Ramos (cell line): ENCODE results near the gene THADA.

Source experiments
- in situ Hi-C: fragments of 300-500 bp; cut with MboI; formaldehyde crosslinking; loops from one replicate; pipeline ENCODE4 v1.14.3; 2022; ENCODE audit warnings: low sequenced_read_pairs; ENCODE audit not compliant: unreplicated experiment

Gene THADA

GRCh38 chr2:43238813-43239212, 357.0 kb downstream of the THADA start:
- in situ Hi-C loops: loop anchor here (10.0 kb wide), 1 partner anchor 284 kb away; no protein-coding TSS in a partner anchor

GRCh38 chr2:43238176-43238575, 357.7 kb downstream of the THADA start:
- in situ Hi-C loops: loop anchor here (10.0 kb wide), 1 partner anchor 283 kb away; no protein-coding TSS in a partner anchor

GRCh38 chr2:43233218-43234212, 362.3 kb downstream of the THADA start:
- in situ Hi-C loops: loop anchor here (5.0 to 10.0 kb wide), 3 partner anchors 106 to 279 kb away; no protein-coding TSS in a partner anchor

DNA sequence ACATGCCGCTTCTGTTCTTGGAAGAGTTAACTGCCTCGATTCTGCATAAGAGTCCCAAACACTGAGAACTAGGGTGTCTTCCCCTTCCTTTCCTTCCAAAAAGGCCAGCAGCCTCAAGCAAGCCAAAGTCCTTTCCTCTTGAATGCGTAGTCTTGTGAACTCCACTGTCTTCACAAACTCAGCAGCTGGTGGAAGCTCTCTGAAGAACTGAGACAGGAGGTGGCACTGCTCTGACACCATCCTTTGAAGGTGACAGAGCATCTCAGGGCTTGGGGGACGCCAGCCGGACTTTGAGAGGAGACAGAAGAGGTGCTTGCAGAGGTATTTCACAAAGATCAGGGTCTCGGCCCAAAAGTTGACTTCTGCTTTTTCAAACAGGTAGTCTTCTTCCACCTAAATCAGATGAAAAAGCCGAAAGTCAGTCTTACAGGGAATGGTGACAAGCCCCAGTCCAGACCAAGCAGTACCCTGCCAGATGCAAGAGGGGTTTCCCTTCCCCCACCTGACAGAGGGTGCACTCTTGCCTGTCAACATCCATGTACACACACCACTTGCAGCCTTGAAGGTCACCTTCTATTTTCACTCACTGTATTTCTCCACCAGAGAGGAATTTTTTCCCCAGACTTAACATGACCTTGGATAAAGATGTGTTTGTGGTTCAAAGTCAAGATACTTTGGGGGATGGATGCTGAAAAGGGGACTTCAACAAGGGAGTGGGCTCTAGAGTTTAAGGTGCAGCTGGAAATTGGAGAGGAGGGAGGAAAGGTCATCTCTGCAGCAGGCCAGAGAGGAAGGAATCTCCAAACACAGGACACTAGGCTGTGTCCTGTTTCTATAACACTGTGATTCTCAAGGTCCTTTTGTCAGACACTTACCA, 364.6 kb downstream of the THADA start:
- in situ Hi-C loops: loop anchor here (5.0 to 10.0 kb wide), 3 partner anchors 104 to 276 kb away; no protein-coding TSS in a partner anchor

DNA sequence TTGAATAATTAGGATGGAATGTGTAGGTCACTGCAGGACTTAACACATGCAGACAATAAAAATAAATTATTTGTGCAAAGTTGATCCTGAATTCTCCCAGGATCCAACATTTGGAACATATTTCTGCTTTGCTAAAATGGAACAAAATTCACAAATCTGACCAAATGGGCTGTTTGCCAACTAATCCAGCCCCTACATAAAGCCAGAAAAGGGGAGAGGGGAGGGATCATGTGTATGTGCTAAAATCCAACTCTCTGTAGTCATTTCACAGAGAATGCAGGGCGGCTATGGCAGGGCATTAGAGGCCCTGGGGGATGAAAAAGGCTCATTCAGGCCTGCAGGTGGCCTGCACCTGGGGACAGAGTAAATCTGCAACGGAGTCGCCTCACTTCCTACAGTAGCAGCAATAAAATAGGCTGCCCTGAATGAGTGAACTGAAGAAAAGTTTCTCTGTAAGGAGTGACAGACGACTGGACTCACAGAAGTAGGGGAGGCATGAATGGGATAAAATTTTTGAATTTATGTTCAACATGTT, 365.4 kb downstream of the THADA start:
- in situ Hi-C loops: loop anchor here (5.0 to 10.0 kb wide), 3 partner anchors 103 to 276 kb away; no protein-coding TSS in a partner anchor

GRCh38 chr2:43228756-43229659, 366.8 kb downstream of the THADA start:
- in situ Hi-C loops: no loop called here

GRCh38 chr2:43228321-43228751, 367.5 kb downstream of the THADA start:
- in situ Hi-C loops: no loop called here

DNA sequence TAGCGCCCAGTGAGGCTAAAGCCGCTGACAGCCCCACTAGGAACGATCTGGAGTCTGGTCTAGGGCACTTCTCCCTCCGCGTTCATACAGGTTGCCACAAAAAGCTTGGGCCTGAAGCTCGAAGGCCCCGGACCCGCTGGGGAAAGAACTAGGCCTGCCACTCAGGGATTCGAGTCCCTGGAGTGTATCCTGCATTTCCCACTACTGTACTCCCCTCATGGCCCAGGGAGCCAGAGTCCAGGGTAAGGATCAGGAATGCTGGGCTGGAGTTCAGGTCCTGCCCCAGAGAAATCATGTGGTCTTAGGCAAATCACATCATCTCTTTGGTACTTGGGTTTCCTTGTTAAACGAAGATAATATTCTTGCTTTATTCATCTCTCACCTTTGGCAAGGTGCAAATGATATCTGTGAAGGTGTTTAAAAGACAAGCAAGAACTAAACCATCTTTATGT, 368.0 kb downstream of the THADA start:
- in situ Hi-C loops: no loop called here

DNA sequence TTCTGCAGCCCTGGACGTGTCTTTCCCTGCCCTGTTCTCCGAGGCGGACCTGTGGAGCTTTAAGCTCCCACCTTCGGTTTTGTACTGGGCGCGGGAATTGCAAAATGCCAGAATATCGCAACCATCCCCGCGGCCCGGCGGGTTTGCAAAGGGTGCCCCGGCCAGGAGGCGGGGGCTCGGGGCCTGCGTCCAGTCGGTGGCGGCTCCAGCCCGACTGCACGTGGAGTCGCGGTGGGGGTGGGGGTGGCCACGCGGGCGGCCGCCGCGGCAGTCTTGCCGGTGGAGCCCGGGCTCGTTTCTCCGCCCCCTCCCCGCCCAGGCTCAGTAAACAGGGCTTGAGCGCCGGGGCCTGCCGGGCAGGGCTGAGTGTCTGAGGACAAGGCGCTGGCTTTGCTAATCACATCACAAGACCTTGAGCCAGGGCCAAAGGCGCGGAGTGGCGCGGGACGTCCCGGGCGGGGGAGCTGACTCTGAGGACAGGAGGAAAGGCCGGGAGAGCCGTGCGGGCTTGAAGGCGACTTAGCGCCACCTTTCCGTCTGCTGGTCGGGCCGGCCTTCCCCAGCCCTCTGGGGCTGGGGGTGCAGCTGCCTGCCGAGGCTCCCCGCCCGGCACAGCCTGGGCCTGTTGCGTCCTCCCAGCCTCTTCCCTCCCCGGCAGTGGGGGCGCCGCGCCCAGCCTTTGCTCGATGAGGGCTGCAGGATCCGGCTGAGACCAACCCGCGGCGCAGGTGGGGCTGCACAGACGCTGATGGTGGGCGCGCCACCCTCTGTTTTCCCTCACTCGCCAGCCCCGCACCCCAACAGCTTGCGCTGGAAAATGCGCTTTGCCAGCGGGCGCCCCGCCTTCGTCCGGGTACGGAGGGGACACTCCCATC, 368.6 kb downstream of the THADA start:
- in situ Hi-C loops: no loop called here

DNA sequence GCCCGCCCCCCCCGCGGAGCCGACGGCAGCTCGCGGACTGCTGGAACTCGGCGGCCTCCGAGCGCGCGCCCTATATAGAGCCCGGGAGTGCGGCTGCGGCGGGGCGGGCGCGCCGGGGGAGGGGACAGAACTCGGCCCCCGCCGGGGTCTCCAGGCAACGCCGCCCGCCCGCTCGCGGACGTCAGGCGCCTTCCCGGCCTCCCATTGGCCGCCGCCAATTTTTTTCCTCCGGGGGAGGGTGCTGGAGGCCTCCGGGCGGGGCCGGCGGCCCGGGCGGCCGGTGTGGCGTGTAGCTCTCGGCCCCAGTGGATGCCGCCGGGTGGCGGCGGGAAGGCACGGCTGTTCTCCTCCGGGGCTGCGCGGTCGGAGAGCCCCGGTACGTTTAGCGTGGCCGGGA, 369.3 kb downstream of the THADA start, which contains the start of gene ZFP36L2:
ZFP36L2 (minus strand) TSS at position 49 of the 397 bp plus-strand sequence. CDS start 291 bp downstream, outside the sequence.
- in situ Hi-C loops: no loop called here

DNA sequence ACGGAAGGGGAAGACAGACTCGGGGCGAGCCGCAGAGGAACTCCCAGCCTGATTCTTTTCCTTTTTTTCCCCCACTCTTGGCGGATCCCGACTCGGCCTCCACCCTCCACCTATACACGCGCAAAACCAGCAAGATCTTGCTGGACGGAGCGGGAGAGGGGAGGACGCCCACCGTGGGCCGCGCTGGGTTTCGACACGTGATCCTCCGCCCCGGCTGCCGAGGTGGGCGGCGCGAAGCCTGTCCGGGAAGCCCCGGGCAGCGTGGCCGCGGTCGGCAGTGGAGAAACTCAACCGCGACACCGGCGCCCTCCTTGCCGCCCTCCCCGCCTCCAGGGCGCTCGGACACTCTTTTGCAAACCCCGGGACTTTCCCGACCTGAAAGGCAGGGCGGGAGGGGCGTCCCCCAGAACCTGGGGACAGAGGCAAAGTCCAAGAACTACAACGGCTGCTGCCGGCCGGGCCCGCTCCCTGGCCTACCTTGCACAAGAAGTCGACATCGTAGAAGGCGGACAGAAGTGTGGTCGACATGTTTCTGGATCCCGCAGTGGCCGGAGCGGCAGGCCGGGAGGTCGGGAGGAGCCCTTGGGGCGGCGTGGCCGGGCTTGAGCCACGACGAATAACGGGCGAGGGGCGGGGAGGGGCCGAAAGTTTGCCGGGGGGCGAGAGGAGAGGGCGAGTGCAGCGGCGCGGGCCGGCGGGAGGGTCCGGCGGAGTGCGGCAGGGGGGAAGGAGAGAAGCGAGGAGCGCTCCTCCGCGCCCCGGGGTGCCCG, 369.9 kb downstream of the THADA start:
- in situ Hi-C loops: no loop called here

GRCh38 chr2:43225093-43225787, 370.6 kb downstream of the THADA start:
- in situ Hi-C loops: no loop called here

DNA sequence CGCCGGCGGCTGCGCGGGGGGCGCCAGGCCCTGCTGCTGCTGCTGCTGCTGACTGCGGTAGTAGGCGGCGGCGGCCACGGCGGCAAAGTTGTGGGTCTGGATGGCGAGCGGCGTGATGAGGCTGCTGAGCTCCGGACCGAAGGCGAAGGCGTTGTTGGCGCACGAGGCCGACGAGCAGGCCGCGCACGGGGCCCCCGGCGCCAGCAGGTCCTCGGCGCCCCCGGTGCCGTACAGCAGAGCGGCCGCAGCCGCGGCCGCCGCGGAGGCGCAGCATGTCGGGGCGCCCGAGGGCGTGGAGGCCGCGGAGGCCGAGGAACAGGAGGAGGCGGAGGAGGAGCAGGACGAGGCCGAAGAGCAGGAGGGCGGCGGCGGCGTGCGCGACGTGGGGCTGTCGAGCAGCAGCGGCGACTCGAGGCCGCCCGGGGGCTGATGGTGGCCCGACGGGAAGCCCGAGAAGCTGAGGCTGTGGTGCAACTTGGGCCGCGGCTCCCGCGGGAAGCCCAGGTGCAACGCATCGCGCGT, 371.2 kb downstream of the THADA start:
- in situ Hi-C loops: no loop called here

- in situ Hi-C loops: no loop called here
Measured at GRCh38 chr2:43224131-43224570, 371.7 kb downstream of the THADA start.

DNA sequence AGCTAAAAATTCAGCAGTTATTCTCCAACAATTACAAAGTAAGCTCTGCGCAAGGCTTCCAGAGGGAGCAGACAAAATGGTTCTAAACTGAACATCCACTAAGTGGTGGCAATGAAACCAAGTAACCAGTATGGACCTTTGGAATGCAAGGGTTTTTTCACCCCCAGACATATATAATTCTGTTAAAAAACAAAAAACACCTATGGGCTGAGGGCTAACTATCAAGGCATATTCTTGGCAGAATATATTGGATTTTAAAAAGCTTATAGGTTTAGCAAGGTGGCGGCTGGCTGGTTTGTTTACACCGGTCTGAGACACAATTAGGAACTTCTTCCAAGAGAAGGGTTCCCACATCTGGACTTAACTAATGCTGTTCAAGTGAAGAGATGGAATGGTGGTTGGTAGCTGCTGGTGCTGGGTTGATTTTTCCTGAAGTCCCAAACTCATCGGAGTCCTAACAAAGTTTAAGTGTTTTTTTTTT, 372.3 kb downstream of the THADA start:
- in situ Hi-C loops: no loop called here
